Progenitor cell of endocrine pancreas (in vitro differentiated cells): ENCODE measurements around the gene CCDC69. TPM values are rescaled to one million over a fixed set of nuclear protein-coding genes. Genes with fewer than 3 reads are reported as not detected.

Experiments
- DNase-seq: peaks from one replicate; pipeline ENCODE4 v3.0.0; 2021; ENCODE audit warnings: low spot score; ENCODE audit not compliant: unreplicated experiment
- H3K27ac Mint-ChIP-seq: 2 replicates; pipeline ENCODE4 v1.8.0; 2021; ENCODE audit warnings: mild to moderate bottlenecking, moderate library complexity, mixed read lengths
- H3K27me3 Mint-ChIP-seq: 2 replicates; pipeline ENCODE4 v1.8.0; 2021; ENCODE audit warnings: mixed read lengths
- H3K36me3 Mint-ChIP-seq: 2 replicates; pipeline ENCODE4 v1.8.0; 2022; ENCODE audit warnings: mixed read lengths; ENCODE audit not compliant: insufficient read depth
- H3K4me1 Mint-ChIP-seq: 2 replicates; pipeline ENCODE4 v1.8.0; 2021; ENCODE audit warnings: low read depth, mixed read lengths
- H3K4me3 Mint-ChIP-seq: 2 replicates; pipeline ENCODE4 v1.8.0; 2021; ENCODE audit warnings: low read depth, mild to moderate bottlenecking, moderate library complexity, mixed read lengths
- H3K9me3 Mint-ChIP-seq: 2 replicates; pipeline ENCODE4 v1.8.0; 2021; ENCODE audit warnings: low read depth, mixed read lengths
- total RNA-seq: library from RNA; stranded (reverse); gene quantifications from 2 replicates; pipeline ENCODE4 v1.2.1, GENCODE V29; 2021
- TF ChIP-seq, protein P1 (sequence below): fragments of 200-600 bp; sonication (generic); IDR thresholded peaks from one replicate; pipeline ENCODE4 v1.5.0; 2021; ENCODE audit warnings: antibody characterized with exemption, mild to moderate bottlenecking; ENCODE audit not compliant: unreplicated experiment

Gene CCDC69
- total RNA-seq, 1 donor from 2014 or later: 4.6 TPM

DNA sequence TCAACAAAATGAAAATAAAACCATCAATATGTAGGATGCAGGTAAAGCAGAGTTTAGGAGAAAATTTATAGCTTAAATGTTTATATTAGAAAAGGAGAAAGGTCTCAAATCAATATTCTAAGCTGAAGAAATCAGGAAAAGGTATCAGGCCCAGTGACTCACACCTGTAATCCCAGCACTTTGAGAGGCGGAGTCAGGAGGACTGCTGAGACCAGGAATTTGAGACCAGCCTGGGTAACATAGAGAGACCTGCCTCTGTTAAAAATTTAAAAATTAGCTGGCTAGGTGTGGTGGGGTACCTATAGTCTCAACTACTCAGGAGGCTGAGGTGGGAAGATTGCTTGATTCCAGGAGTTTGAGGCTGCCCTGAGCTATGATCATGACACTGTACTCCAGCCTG is 32.2 kb downstream of the CCDC69 start:
- no peaks in the 10 kb centered on the region for H3K4me1 Mint-ChIP-seq
- peaks cover 19% of the 10 kb centered on the region for H3K9me3 Mint-ChIP-seq
- H3K27ac Mint-ChIP-seq: no peak overlapping the region
- no peak for DNase-seq
- H3K27me3 Mint-ChIP-seq: no peaks in the 10 kb centered on the region
- no peak overlapping the region for H3K4me3 Mint-ChIP-seq
- peaks cover 6% of the 10 kb centered on the region for H3K36me3 Mint-ChIP-seq
- TF ChIP-seq, protein P1, sequence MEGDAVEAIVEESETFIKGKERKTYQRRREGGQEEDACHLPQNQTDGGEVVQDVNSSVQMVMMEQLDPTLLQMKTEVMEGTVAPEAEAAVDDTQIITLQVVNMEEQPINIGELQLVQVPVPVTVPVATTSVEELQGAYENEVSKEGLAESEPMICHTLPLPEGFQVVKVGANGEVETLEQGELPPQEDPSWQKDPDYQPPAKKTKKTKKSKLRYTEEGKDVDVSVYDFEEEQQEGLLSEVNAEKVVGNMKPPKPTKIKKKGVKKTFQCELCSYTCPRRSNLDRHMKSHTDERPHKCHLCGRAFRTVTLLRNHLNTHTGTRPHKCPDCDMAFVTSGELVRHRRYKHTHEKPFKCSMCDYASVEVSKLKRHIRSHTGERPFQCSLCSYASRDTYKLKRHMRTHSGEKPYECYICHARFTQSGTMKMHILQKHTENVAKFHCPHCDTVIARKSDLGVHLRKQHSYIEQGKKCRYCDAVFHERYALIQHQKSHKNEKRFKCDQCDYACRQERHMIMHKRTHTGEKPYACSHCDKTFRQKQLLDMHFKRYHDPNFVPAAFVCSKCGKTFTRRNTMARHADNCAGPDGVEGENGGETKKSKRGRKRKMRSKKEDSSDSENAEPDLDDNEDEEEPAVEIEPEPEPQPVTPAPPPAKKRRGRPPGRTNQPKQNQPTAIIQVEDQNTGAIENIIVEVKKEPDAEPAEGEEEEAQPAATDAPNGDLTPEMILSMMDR: no peak

- H3K9me3 Mint-ChIP-seq: peaks cover 19% of the 10 kb centered on the region
- H3K36me3 Mint-ChIP-seq: peaks cover 6% of the 10 kb centered on the region
- no peak overlapping the region for H3K27ac Mint-ChIP-seq
- H3K4me3 Mint-ChIP-seq: no peak overlapping the region
- H3K27me3 Mint-ChIP-seq: no peaks in the 10 kb centered on the region
- no peak for DNase-seq
- TF ChIP-seq, protein P1: no peak
- H3K4me1 Mint-ChIP-seq: no peaks in the 10 kb centered on the region
These were observed 34.7 kb downstream of the CCDC69 start for GRCh38 chr5:151189151-151189550.

GRCh38 chr5:151186538-151186937 is 37.4 kb downstream of the CCDC69 start:
- no peak for DNase-seq
- H3K4me3 Mint-ChIP-seq: no peak overlapping the region
- H3K4me1 Mint-ChIP-seq: no peaks in the 10 kb centered on the region
- no peak overlapping the region for H3K27ac Mint-ChIP-seq
- H3K27me3 Mint-ChIP-seq: no peaks in the 10 kb centered on the region
- H3K9me3 Mint-ChIP-seq: peaks cover 12% of the 10 kb centered on the region
- H3K36me3 Mint-ChIP-seq: peaks cover 6% of the 10 kb centered on the region
- TF ChIP-seq, protein P1: no peak

DNA sequence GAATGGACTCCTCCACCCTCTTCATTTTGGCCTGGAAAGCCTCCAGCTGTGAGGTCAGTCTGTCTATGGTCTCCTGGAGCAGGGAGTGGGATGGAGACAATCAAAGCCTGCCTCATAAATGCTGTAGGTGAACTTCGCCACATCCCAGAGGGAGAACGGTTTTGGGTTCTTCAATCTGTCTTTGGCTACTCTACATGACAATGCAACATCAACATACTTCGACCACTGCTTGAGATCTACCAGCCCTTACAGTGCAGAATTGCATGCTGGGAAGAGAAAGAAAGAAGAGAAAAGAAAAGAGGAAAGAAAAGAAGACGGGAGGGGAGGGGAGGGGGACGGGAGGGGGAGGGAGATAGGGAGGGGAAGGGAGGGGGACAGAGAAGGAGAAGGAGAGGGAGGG is 37.8 kb downstream of the CCDC69 start:
- H3K36me3 Mint-ChIP-seq: peaks cover 2% of the 10 kb centered on the region
- no peak overlapping the region for H3K4me3 Mint-ChIP-seq
- no peaks in the 10 kb centered on the region for H3K27me3 Mint-ChIP-seq
- peaks cover 7% of the 10 kb centered on the region for H3K9me3 Mint-ChIP-seq
- TF ChIP-seq, protein P1: no peak
- DNase-seq: no peak
- H3K27ac Mint-ChIP-seq: no peak overlapping the region
- H3K4me1 Mint-ChIP-seq: no peaks in the 10 kb centered on the region

- TF ChIP-seq, protein P1: no peak
- Mint-ChIP-seq H3K27me3 (no peaks in the 10 kb centered on the region), H3K4me3 (no peak overlapping the region), H3K9me3 (peaks cover 7% of the 10 kb centered on the region), H3K36me3 (peaks cover 2% of the 10 kb centered on the region), H3K27ac (no peak overlapping the region), H3K4me1 (no peaks in the 10 kb centered on the region)
- DNase-seq: no peak
These were observed 39.4 kb downstream of the CCDC69 start for GRCh38 chr5:151184316-151185042.
